HL-60 (cell line): ENCODE results near the gene NAALADL2.

Source experiments
- DNase-seq, 2 experiments: peaks; one replicate each; pipeline ENCODE4 v3.0.0-alpha.2; 2010 to 2020; ENCODE audit warnings: low read depth in 1 of 2, low spot score in 1 of 2
- H3K27ac ChIP-seq: fragments of 250-450 bp; sonication (Bioruptor Pico); replicated peaks from 2 replicates; pipeline ENCODE4 v1.5.1; 2020; ENCODE audit warnings: mild to moderate bottlenecking, moderate library complexity
- H3K27me3 ChIP-seq: fragments of 250-450 bp; sonication (Bioruptor Pico); 2 replicates; pipeline ENCODE4 v1.5.1; 2021; ENCODE audit warnings: mild to moderate bottlenecking, moderate library complexity; ENCODE audit not compliant: insufficient read depth, poor library complexity, severe bottlenecking
- H3K4me3 ChIP-seq: replicated peaks from 2 replicates; pipeline ENCODE4 v1.5.1; 2011; ENCODE audit warnings: mild to moderate bottlenecking, control low read depth, low read length; ENCODE audit not compliant: insufficient read depth
- CTCF ChIP-seq: IDR thresholded peaks from one replicate; pipeline ENCODE4 v1.5.1; 2011; ENCODE audit warnings: low read length, control low read depth, inconsistent platforms; ENCODE audit not compliant: insufficient read depth
- GABPA ChIP-seq: IDR thresholded peaks from 2 replicates; pipeline ENCODE4 v1.6.1; 2012; ENCODE audit warnings: low read depth
- POLR2AphosphoS5 ChIP-seq: IDR thresholded peaks from 2 replicates; pipeline ENCODE4 v1.6.1; 2012; ENCODE audit warnings: low read depth
- REST ChIP-seq: IDR thresholded peaks from 2 replicates; pipeline ENCODE4 v1.6.1; 2012; ENCODE audit warnings: low read depth; ENCODE audit not compliant: insufficient replicate concordance
- SPI1 ChIP-seq: IDR thresholded peaks from 2 replicates; pipeline ENCODE4 v1.6.1; 2012; ENCODE audit warnings: low read depth, mild to moderate bottlenecking, borderline replicate concordance

Gene NAALADL2

DNA sequence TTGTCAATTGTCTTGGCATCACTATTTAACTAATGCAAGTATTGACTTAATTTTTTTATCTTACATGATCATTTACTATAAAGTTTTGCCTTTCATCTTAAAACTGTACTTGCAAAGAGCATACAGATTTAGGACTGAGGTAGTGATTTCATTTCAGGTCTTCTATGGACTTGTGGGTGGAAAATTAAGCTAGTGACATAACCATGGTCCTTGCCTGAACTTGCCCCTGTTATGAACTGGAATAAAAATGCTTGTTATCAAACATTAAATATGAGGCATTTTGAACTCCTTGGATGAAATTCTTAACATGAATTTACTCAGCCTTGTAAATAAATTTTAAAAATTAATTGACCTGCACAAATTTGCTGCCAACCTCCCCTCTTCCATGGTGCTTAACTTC, 712.0 kb downstream of the NAALADL2 start:
- no peak overlapping the region for H3K27ac ChIP-seq
- TF ChIP-seq GABPA (no peak), REST (no peak), CTCF (no peak)
- DNase-seq = no peak
- no peak overlapping the region for H3K4me3 ChIP-seq
- no peaks in the 10 kb centered on the region for H3K27me3 ChIP-seq

DNA sequence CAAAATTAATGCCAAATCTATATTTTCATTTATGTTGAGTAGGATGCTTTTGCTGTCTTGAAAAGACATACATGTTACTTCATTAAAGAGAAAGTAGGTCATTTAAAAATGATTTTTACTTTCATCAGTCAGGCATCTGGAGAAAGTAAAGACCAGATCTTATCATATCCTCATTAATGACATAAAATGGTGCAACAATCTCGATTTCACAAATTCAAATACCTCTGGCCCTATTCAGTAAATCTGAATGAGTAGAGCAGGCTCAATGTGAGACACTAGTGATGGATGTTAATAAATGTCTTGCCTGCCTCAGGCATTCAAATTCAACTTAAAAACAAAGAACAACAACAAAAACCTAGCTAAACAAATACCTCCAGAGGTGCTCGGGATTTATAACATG, 714.1 kb downstream of the NAALADL2 start:
- TF ChIP-seq SPI1 (no peak), GABPA (no peak), REST (no peak), CTCF (no peak), POLR2AphosphoS5 (no peak)
- Histone ChIP-seq H3K27ac (no peak overlapping the region), H3K27me3 (no peaks in the 10 kb centered on the region), H3K4me3 (no peak overlapping the region)
- no peak for DNase-seq

DNA sequence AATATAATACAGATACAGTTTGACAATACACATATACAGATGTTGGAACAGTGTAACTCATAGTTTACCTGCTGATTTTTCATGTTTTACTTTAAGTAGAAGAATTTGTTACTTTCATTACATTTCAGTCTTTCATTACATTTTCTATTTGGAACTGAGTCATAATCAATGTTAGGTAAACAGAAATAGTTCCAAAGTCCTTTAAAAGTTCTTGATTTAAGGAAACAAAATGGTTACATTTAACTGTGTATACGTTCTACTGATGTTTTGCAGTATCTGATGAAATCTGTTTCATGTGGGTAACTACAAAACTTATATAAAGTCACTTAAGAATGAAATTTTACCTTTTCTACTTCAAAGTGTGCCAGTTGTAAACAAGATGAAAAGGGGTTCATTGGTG, 721.2 kb downstream of the NAALADL2 start:
- no peaks in the 10 kb centered on the region for H3K27me3 ChIP-seq
- no peak for DNase-seq
- no peak overlapping the region for H3K27ac ChIP-seq
- no peak overlapping the region for H3K4me3 ChIP-seq
- TF ChIP-seq SPI1 = no peak
- TF ChIP-seq GABPA = no peak
- TF ChIP-seq CTCF = no peak
- TF ChIP-seq POLR2AphosphoS5 = no peak
- no peak for TF ChIP-seq REST
